ENCODE data around the gene APBB2.

APBB2 gene

DNA sequence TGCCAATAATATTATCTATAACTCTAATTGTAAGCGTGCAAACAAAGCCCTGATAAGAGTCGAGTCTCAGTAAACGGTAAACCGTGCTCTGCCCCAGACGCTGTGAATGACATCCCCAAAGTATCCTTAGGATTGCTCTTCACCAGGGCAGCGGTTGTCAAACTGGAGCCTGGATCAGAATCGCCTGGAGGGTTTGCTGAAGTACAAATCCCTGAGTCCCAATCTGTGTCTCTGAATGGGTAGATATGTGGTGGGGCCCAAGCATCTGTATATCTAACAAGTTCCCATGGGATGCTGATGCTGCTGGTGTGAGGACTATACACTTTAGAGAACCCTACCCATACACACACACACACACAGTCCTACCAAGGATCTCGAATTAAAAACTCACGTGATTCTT, 813 bp upstream of the APBB2 start:
- DNase-seq = no peak

DNA sequence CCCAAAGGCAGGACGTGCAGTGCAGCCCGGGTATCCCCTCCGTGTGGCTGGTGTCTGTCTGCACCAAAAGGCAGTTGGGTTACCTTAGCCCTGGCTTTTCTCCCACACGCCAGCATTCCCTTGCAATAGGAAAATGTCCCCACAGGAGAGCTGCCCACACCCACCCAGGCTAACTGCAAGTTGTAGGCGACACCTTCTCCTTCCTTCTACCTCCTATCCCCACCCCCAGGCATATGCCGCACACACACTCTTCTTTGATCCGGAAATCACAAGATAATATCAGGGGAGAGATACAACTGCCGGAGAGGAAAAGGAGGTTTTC, 444 bp upstream of the APBB2 start:
- no peak for DNase-seq

- DNase-seq = no peak
Measured at GRCh38 chr4:41213625-41214135, 662 bp downstream of the APBB2 start.

GRCh38 chr4:41212616-41213203, 1.6 kb downstream of the APBB2 start:
- no peak for DNase-seq

DNA sequence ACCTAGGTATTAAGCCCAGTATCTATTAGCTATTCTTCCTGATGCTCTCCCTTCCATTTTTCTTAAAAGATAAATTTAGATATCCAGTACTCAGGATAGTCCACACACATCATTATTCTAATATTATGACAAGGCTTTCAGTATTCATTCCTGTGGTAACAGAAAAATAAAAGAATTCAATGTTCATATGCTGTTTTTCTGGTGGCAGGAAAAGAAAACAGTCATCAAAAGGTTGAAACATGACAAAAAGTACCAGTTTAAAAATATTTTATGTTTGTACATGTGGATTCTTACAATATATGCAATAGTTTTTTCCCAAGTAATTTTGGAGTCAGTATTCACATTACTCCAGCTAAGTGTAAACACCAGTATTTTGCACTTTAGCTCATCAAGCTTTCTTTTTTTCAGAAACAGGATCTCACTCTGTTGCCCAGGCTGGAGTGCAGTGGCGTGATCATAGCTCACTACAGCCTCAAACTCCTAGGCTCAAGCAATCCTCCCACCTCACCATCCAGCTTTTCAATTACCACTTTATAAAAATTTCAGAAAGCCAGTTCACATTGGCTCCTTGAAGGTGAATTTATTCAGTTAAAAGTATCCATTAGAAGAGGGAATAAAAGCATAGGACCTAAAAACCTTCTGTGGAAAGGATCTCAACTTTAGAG, 2.3 kb downstream of the APBB2 start:
- no peak for DNase-seq

DNA sequence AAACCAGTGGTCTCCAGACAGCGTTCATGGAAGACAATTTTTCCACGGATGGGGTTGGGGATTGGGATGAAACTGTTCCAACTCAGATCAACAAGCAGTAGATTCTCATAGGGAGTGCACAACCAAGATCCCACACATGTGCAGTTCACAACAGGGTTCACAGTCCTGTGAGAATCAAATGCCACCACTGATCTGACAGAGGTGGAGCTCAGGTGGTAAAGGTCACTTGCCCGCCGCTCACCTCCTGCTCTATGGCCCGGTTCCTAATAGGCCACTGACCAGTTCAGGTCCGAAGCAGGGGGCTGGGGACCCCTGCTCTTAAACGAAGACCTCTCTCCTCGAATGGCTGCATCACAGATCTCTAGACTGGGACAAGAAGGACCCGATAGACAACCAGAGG, 4.4 kb downstream of the APBB2 start:
- DNase-seq = no peak

- peak; percentile 41 for DNase-seq
Measured at GRCh38 chr4:41209187-41209586, 5.2 kb downstream of the APBB2 start.

GRCh38 chr4:41207291-41207831, 7.0 kb downstream of the APBB2 start:
- DNase-seq = peak; percentile 69

DNA sequence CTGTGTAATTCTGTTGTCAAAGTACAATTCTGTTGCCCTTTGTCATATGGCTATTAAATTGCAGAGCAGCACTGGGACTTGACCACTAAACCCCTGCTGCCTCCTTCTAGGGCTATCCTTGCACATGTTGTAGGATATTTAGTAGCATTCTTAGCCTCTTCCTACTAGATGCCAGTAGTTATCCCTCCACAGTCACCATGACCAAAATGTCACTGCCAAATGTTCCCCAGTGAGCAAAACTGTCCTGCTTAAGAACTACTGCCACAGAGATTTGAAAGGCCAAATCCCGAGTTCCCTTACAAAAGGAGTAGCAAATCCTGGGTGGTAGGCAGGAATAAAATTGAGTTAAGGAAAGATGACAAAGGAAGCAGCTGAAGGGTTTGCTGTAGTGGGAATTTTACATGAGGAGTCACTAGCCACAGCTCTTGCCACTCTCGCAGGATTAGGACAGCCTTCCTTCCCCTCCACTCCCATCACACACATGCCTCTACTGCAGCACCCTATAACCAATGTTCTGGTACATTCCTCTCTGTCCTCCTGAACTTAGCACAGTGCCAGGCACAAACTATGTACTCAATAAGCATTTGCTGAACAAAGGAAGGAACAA, 8.4 kb downstream of the APBB2 start:
- DNase-seq = no peak

DNA sequence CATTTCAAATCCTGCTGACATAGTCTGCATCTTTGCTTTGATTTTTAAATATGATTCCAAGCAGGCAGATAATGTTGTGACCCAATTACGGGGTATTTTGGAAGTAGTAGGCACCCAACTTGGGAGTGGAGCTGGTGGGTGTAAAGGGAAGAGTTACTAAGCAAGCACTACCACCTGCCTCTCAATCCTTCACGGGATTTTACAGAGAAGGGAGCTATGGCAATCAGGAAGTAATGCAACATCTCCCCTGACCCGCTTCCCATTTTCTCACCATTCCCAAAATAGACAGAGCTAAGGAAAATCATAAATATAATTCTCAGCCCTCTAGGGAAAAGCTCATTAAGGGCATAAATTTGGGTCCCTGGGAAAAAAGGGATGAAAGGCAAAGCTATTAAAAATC, 9.2 kb downstream of the APBB2 start:
- DNase-seq = no peak

DNA sequence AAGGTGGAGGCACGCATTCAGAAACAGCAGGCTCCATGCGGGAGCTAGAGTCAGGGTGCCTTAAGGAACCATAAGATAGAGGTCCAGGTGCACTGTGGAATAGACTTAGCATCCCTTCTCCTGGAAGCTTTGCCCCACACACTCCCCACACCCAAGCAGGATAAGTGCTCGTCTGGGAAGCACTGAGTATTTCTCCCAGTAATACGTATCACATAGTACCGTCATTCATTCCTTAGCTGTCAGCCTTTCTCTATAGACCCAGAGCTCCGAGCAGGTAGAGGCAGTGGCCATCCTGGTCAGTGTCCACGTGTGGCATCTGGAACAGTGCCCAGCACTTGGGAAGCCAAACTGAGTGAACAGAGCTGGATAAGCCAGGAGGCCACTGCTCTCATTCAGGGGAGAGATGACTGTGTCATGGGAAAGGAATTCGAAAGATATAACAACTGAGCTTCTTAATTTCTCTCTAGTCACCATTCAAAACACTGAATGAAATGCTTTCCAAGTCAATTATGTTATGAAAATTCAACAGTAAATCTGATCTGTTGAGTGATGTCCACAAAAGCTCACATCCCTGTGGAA, 9.9 kb downstream of the APBB2 start:
- no peak for DNase-seq

DNA sequence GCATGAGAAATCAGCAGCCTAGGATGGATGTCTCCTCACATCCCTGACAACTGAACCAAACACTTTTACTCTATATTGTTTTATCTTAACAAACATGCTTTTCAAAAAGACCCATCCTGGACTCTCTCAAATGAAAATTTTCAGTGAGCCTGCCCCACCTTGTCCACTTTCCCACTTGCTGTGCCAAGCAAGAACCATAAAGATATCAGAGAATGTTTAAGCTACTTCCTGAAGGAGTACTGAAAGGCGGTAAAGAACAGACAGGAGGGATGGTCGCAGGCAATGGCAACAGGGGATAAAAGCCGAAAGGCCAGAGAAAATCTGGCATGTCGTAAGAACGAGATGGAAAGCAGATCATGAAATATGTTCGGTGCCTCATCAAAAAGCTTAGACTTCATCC, 10.5 kb downstream of the APBB2 start:
- no peak for DNase-seq

GRCh38 chr4:41202820-41203568, 11.3 kb downstream of the APBB2 start:
- no peak for DNase-seq

DNA sequence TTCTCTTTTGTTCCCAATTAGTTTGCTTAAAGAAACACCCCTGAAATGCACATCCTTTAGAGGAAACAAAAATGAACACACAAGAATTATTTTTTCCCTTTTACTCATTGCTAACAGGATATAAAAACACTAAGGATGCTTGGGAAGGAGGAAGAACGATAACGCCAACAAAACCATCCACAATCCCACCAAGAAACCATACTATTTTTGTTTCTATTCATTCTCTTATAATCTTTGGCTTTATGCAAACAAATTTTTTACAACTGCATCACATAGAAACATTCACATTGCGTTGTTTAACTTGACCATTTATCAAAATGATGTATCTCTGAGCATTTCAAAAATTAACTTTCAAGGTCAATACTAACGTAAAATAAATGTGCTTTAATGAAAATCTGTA, 12.0 kb downstream of the APBB2 start:
- no peak for DNase-seq

DNA sequence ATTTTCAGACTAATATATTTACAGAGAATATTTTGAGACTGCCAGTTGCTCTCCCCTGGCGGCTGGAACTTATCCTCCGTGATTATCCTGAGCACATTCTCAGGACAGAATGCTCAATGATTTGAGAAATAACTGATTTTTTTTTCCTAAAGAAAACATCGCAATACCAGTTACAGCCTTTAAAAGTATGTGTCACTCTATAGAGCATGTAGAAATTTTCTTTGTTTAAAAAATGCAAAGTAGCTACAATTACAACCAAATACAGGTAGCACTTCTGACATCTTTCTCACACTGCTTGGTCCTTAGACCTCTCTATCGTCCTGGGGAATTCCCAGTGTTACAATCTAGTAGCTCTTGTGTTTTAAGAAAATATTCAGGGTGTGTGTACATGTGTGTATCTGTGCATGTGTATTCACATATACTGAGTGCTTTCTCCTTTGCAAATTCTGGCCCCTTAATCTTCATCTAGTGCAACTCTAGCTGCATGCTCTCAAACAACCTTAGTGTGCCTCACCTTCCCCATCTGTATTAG, 13.8 kb downstream of the APBB2 start:
- DNase-seq = no peak

DNA sequence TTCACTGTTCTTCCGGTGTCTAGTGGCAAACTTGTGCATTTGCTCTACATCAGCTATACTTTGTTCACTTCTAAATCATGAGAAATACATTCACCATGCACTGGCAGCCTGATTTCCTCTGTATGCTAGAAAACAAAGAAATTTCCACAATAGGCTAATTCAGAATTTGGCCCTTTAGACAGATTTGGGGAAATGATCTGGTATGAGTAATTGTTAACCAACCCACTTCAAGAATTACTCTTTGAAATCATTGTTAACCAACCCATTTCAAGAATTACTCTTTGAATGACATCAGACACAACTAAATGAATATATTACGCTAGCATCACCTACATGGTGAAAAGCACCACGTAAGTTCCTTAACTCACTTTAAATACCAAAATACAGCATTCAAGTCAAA, 14.6 kb downstream of the APBB2 start:
- no peak for DNase-seq

GRCh38 chr4:41197996-41198395, 16.3 kb downstream of the APBB2 start:
- DNase-seq = no peak

DNA sequence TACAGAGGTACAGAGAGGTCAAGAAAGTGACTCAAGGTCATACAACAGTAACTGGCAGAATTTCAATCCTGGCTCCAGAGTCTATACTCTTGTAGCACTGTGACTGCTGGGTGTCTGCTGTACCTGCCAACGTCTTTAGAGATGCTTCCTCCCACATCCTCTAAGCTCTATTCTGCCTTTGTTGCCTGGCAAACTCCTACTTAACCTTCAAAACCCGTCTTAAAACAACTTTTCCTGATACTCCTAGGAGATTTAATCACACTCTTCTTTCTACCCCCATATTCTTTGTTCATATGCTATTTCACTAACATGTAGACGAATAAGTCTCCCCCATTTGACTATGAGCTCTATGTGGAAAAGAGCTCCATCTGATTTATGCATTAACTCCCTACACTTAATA, 16.8 kb downstream of the APBB2 start:
- DNase-seq = no peak

DNA sequence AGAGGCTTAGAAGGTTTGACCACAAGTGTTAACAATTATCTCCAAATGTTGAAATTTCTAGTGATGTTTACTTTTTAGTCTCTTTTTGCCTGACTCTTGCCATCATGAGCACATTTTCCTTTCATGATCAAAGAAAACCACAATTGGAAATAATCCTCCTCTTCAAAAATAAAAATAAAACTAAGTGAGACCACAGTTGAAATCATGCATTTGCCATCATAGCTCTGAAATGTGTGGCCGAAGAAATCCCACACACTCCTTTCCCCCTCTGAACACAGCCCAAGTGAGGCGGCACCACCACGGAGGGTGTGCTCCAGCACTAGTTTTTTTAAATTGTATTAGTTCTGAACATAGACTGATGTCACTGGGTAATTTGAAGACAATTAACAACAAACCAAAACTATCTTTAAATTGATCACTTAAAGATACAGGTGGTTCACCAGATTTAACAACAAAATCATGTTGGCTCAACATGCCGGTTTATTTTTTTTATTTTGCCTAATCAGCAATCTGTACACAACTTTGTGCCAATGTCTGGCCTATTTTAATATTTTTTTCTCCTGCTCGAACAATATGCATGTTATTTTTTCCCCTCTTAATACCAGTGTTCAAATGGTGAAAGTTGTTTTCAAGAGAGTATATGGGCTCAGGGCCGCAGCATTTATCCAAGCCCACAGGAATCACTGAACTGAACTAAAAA, 17.6 kb downstream of the APBB2 start:
- peak; percentile 39 for DNase-seq

DNA sequence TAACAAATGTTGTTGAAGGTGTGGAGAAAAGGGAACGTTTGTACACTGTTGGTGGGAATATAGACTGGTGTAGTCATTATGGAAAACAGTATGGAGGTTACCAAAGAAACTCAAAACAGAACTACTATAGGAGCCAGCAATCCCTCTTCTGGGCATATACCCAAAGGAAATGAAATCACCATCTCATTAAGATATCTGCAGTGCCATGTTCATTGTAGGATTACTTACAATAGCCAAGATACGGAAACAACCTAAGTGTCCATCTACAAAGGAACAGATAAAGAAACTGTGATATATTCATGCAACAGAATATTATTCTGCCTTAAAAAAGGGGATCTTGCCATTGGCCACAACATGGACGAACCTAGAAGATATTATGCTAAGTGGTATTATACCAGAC, 22.2 kb downstream of the APBB2 start:
- DNase-seq = no peak

GRCh38 chr4:41189666-41190065, 24.7 kb downstream of the APBB2 start:
- DNase-seq = no peak

DNA sequence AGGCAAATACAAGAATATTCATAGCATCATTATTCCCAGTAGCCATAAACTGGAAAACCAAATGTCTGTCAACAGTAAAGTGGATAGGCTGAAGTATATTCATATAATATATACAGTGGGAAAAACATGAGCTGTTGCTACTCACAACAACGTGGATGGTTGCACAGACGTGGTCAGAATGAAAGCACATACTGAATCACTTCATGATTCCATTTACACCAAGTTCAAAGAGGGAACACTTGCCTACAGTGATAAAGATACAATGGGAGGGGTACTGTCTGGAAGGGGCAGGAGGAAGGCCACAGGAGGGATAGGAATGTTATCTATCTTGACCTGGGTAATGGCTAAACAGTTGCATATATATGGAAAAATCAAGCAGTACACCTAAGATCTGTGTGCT, 25.3 kb downstream of the APBB2 start:
- no peak for DNase-seq
